GM12878 (cell line): Measurements from ENCODE around the gene SPEG. TPM values are rescaled to one million over a fixed set of nuclear protein-coding genes. Genes with fewer than 3 reads are reported as not detected.

Experiments used
- ATAC-seq: fragments of 200-7000 bp; cut with Tn5 transposase; 3 replicates; pipeline ENCODE4 v1.9.1; 2020; ENCODE audit warnings: mild to moderate bottlenecking, moderate library complexity
- BruUV-seq: library from RNA; stranded (reverse); fragments of 400-500 nt; replicated peaks from 2 replicates; lab custom pipeline; 2021; lab: Mats Ljungman, UMichigan
- CTCF ChIA-PET: fragments of 300-600 bp; sonication (Branson Sonifier 250); formaldehyde crosslinking; extraction: SDS; loops from one replicate; lab custom pipeline; 2021; ENCODE audit warnings: inconsistent platforms; lab: Yijun Ruan, JAX
- POLR2A ChIA-PET: fragments of 350-600 bp; formaldehyde crosslinking; extraction: SDS; loops from one replicate; lab custom pipeline; 2021; ENCODE audit warnings: inconsistent platforms; lab: Charles Lee
- RAD21 ChIA-PET: fragments of 300-600 bp; sonication (Branson Sonifier 250); formaldehyde crosslinking; loops from one replicate; lab custom pipeline; 2023; ENCODE audit warnings: antibody characterized with exemption; ENCODE audit not compliant: unreplicated experiment; lab: Charles Lee
- SMC1A ChIA-PET: fragments of 300-600 bp; sonication (Branson Sonifier 250); formaldehyde crosslinking; loops from one replicate; lab custom pipeline; 2023; ENCODE audit not compliant: unreplicated experiment, uncharacterized antibody; lab: Charles Lee
- DNase-seq: peaks from one replicate; pipeline ENCODE4 v3.0.0-alpha.2; 2011; ENCODE audit warnings: low read depth, low spot score
- FAIRE-seq: peaks from 3 replicates; lab custom pipeline; 2011; peaks lifted over from hg19 to GRCh38; lab: Jason Lieb, UNC
- H2AFZ ChIP-seq: 2 replicates; pipeline ENCODE4 v1.6.0; 2011; ENCODE audit warnings: low read depth, low read length, control low read depth; ENCODE audit not compliant: control insufficient read depth
- H3K27ac ChIP-seq: 2 replicates; pipeline ENCODE4 v1.5.1; 2011; ENCODE audit warnings: control low read depth; ENCODE audit not compliant: control insufficient read depth, insufficient read depth
- H3K27me3 ChIP-seq, 2 experiments: replicated peaks in 1 of 2; 2 replicates each; pipeline versions ENCODE4 v1.6.0 to v1.6.1; 2011; ENCODE audit warnings: low read length in 1 of 2; ENCODE audit not compliant: control insufficient read depth in 2 of 2, insufficient read depth in 2 of 2
- H3K36me3 ChIP-seq, 2 experiments: 2 replicates each; pipeline ENCODE4 v1.5.1; 2011; ENCODE audit warnings: low read length in 1 of 2; ENCODE audit not compliant: control insufficient read depth in 2 of 2, insufficient read depth in 2 of 2
- H3K4me1 ChIP-seq: 2 replicates; pipeline ENCODE4 v1.6.1; 2011; ENCODE audit warnings: mild to moderate bottlenecking, low read length, moderate library complexity, mixed read lengths; ENCODE audit not compliant: control insufficient read depth, insufficient read depth
- H3K4me2 ChIP-seq: 2 replicates; pipeline ENCODE4 v1.6.0; 2011; ENCODE audit warnings: control low read depth; ENCODE audit not compliant: control insufficient read depth, insufficient read depth
- H3K4me3 ChIP-seq: fragments of 200-600 bp; sonication (generic); 2 replicates; pipeline ENCODE4 v1.5.1; 2016
- H3K79me2 ChIP-seq: 2 replicates; pipeline ENCODE4 v1.6.0; 2011; ENCODE audit warnings: low read length; ENCODE audit not compliant: control insufficient read depth, insufficient read depth
- H3K9ac ChIP-seq: 2 replicates; pipeline ENCODE4 v1.8.0; 2011; ENCODE audit warnings: low read length, control low read depth, mixed read lengths; ENCODE audit not compliant: control insufficient read depth, insufficient read depth
- H3K9me3 ChIP-seq: replicated peaks from 3 replicates; pipeline ENCODE4 v1.5.1; 2011; ENCODE audit warnings: mild to moderate bottlenecking, low read length; ENCODE audit not compliant: control insufficient read depth, insufficient read depth
- H4K20me1 ChIP-seq: 2 replicates; pipeline ENCODE4 v1.6.0; 2011; ENCODE audit not compliant: control insufficient read depth, insufficient read depth
- CBX5 ChIP-seq: sonication (generic); IDR thresholded peaks from 2 replicates; pipeline ENCODE4 v1.6.1; 2016; ENCODE audit warnings: low read depth, moderate library complexity, mild to moderate bottlenecking, inconsistent platforms
- EED ChIP-seq: sonication (generic); IDR thresholded peaks from 2 replicates; pipeline ENCODE4 v1.6.1; 2016; ENCODE audit warnings: antibody characterized with exemption, low read depth
- HDGF ChIP-seq: fragments of 450-650 bp; IDR thresholded peaks from 2 replicates; pipeline ENCODE4 v1.6.1; 2016; ENCODE audit warnings: antibody characterized with exemption
- IRF4 ChIP-seq: IDR thresholded peaks from 2 replicates; pipeline ENCODE4 v1.6.1; 2011; ENCODE audit warnings: low read depth, low read length
- IRF5 ChIP-seq: fragments of 450-650 bp; IDR thresholded peaks from 2 replicates; pipeline ENCODE4 v1.6.1; 2017; ENCODE audit warnings: borderline replicate concordance
- MAX ChIP-seq: IDR thresholded peaks from 2 replicates; pipeline ENCODE4 v1.6.1; 2012; ENCODE audit warnings: low read depth, low read length, improper control_type of control experiment
- MEF2A ChIP-seq: IDR thresholded peaks from 2 replicates; pipeline ENCODE4 v1.6.1; 2011; ENCODE audit warnings: low read depth, mild to moderate bottlenecking, low read length, moderate library complexity; ENCODE audit not compliant: insufficient read depth
- MTA3 ChIP-seq: IDR thresholded peaks from 2 replicates; pipeline ENCODE4 v1.6.1; 2012; ENCODE audit warnings: low read length, inconsistent platforms, borderline replicate concordance
- NKRF ChIP-seq: fragments of 450-650 bp; conservative IDR thresholded peaks from 2 replicates; pipeline ENCODE4 v1.6.1; 2017; ENCODE audit warnings: mild to moderate bottlenecking, moderate library complexity
- RAD21 ChIP-seq: IDR thresholded peaks from 2 replicates; pipeline ENCODE4 v1.6.1; 2011; ENCODE audit warnings: mild to moderate bottlenecking, low read depth, low read length, moderate library complexity; ENCODE audit not compliant: insufficient read depth
- RELA ChIP-seq: fragments of 450-650 bp; IDR thresholded peaks from 2 replicates; pipeline ENCODE4 v1.8.0; 2014; ENCODE audit warnings: borderline replicate concordance; ENCODE audit not compliant: partially characterized antibody
- SMAD5 ChIP-seq: IDR thresholded peaks from 2 replicates; pipeline ENCODE4 v1.6.1; 2016; ENCODE audit warnings: antibody characterized with exemption, low read depth
- SMARCA5 ChIP-seq: fragments of 450-650 bp; IDR thresholded peaks from 2 replicates; pipeline ENCODE4 v1.6.1; 2017; ENCODE audit warnings: mild to moderate bottlenecking
- SP1 ChIP-seq: IDR thresholded peaks from one replicate; pipeline ENCODE4 v1.6.1; 2011; ENCODE audit warnings: low read depth, low read length
- TARDBP ChIP-seq: IDR thresholded peaks from 2 replicates; pipeline ENCODE4 v1.6.1; 2016; ENCODE audit warnings: borderline replicate concordance
- ZNF207 ChIP-seq: fragments of 450-650 bp; IDR thresholded peaks from 2 replicates; pipeline ENCODE4 v1.6.1; 2014; ENCODE audit warnings: antibody characterized with exemption, mild to moderate bottlenecking, borderline replicate concordance
- ZNF622 ChIP-seq: fragments of 450-650 bp; IDR thresholded peaks from 2 replicates; pipeline ENCODE4 v1.6.1; 2017; ENCODE audit warnings: mild to moderate bottlenecking, inconsistent platforms
- WGBS: methylation state at CpG from one replicate; pipeline ENCODE4 v1.1.6; 2016; ENCODE audit warnings: low lambda C conversion rate; ENCODE audit not compliant: insufficient replicate concordance, insufficient coverage; ENCODE audit errors: missing lambda C conversion rate; 5-methylcytosine and 5-hydroxymethylcytosine counted together
- in situ Hi-C: fragments of 300-500 bp; cut with MboI; formaldehyde crosslinking; loops from 9 replicates; pipeline ENCODE4 v1.14.3; 2018; ENCODE audit warnings: mixed read lengths
- intact Hi-C: fragments of 100-400 bp; cut with micrococcal nuclease; formaldehyde crosslinking; loops from one replicate; pipeline ENCODE4 v1.14.2; 2022; ENCODE audit not compliant: unreplicated experiment
- polyA plus RNA-seq, 11 experiments: library from polyadenylated mRNA; depleted of rRNA in 4 of 11; unstranded in 6 of 11; stranded (reverse) in 5 of 11; fragments of >200 nt; fragmentation: Nextera tagmentation in 4 of 11; fragmentation: Illumina TruSeq in 1 of 11; extraction: Ambion mirVana in 4 of 11; extraction: Trizol in 1 of 11; gene quantifications; 1 replicate in 1 of 11; 2 replicates in 10 of 11; pipeline versions ENCODE4 v1.2.1 to v1.2.3, GENCODE V29; 2011 to 2016; ENCODE audit warnings: inconsistent platforms in 2 of 11, missing spikeins in 2 of 11, low read depth in 1 of 11
- total RNA-seq, 4 experiments: library from RNA; depleted of rRNA in 3 of 4; stranded (reverse); fragments of >200 nt in 3 of 4; fragmentation: Illumina TruSeq in 1 of 4; extraction: Trizol in 1 of 4; gene quantifications; 2 replicates each; pipeline versions ENCODE4 v1.2.1 to v1.2.3, GENCODE V29; 2013 to 2021
- TF ChIP-seq, protein P1 (sequence below): IDR thresholded peaks from 2 replicates; pipeline ENCODE4 v1.6.1; 2011; ENCODE audit warnings: mild to moderate bottlenecking, low read depth, low read length, moderate library complexity; ENCODE audit not compliant: insufficient replicate concordance

Gene SPEG
- total and polyA plus RNA-seq, 10 of the 15 experiments (the other 5 are each of a cell fraction or from before 2014, with no cell fraction given): 0.03 to 0.28 TPM; not detected in 8

DNA sequence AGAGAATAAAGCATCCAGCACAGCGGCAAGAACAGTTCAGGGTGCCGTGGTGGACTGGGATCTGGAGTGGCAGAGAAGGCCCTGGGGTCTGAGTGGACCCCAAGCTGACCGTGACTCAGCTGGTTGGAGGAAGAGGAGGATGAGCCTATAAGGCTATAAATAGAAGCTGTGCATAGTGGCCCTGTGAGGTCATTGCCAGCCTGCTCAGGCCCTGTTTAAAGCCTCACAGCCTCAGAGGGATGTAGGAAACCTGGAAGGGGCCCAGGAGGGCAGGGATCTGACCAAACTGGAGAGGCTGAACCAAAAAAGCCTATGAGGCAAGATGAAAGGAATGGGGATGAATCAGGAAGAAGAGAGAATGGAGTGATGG lies 27.8 kb upstream of the SPEG start:
- POLR2A ChIA-PET: no interaction called here

More for the DNA sequence above, 27.8 kb upstream of the SPEG start:
- in situ Hi-C loops (no loop called here), intact Hi-C loops (no loop called here)
- Histone ChIP-seq H3K4me2 (no peak overlapping the region), H4K20me1 (no peaks in the 10 kb centered on the region), H3K4me3 (no peak overlapping the region), H3K27ac (no peak overlapping the region), H3K9me3 (no peaks in the 10 kb centered on the region), H3K4me1 (no peaks in the 10 kb centered on the region), H3K9ac (no peak overlapping the region), H2AFZ (no peak overlapping the region), H3K79me2 (no peaks in the 10 kb centered on the region), H3K27me3 (peaks cover 0 to 2% of the 10 kb centered on the region in 2 experiments; a peak in 2 of 4 replicates), H3K36me3 (no peaks in the 10 kb centered on the region)
- FAIRE-seq: no peak
- 9% methylated on average over 3 of the region's 3 CpGs for WGBS
- TF ChIP-seq IRF5 (no peak), RAD21 (no peak), ZNF207 (no peak), RELA (no peak), MEF2A (no peak), SMAD5 (no peak), MAX (no peak), CBX5 (no peak), ZNF622 (no peak), MTA3 (no peak), SP1 (no peak), SMARCA5 (no peak), NKRF (no peak), IRF4 (no peak), TARDBP (no peak), HDGF (no peak), EED (no peak)
- TF ChIP-seq, protein P1, sequence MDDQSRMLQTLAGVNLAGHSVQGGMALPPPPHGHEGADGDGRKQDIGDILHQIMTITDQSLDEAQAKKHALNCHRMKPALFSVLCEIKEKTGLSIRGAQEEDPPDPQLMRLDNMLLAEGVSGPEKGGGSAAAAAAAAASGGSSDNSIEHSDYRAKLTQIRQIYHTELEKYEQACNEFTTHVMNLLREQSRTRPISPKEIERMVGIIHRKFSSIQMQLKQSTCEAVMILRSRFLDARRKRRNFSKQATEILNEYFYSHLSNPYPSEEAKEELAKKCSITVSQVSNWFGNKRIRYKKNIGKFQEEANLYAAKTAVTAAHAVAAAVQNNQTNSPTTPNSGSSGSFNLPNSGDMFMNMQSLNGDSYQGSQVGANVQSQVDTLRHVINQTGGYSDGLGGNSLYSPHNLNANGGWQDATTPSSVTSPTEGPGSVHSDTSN: no peak
- RAD21 ChIA-PET: no interaction called here
- CTCF ChIA-PET: no interaction called here
- DNase-seq: no peak
- SMC1A ChIA-PET: no interaction called here
- no peak for ATAC-seq
- no TSS peak for BruUV-seq
